HepG2 (cell line): ENCODE data around the gene P2RY6. TPM values are rescaled to one million over a fixed set of nuclear protein-coding genes. Genes with fewer than 3 reads are reported as not detected.

Source experiments
- AKAP8 ChIP-seq: sonication (generic); formaldehyde crosslinking; IDR thresholded peaks from 2 replicates; pipeline ENCODE4 v1.5.1; 2020; ENCODE audit warnings: mild to moderate bottlenecking, missing genetic modification reagents
- ASH2L ChIP-seq: fragments of 300-600, 200-600 bp; sonication (generic); IDR thresholded peaks from 2 replicates; pipeline ENCODE4 v1.7.0; 2017; ENCODE audit warnings: low read depth, mild to moderate bottlenecking, moderate library complexity, mixed read lengths, low read length; ENCODE audit not compliant: insufficient read length
- CEBPB ChIP-seq: IDR thresholded peaks from 2 replicates; pipeline ENCODE4 v1.6.1; 2011; ENCODE audit warnings: low read depth, low read length, improper control_type of control experiment, borderline replicate concordance
- EP300 ChIP-seq, 3 experiments: sonication (generic) in 1 of 3; formaldehyde crosslinking in 1 of 3; IDR thresholded peaks; 2 replicates each; pipeline versions ENCODE4 v1.5.1 to v1.6.1; 2011 to 2020; ENCODE audit warnings: low read depth in 2 of 3, low read length in 2 of 3, borderline replicate concordance in 1 of 3, improper control_type of control experiment in 1 of 3, mild to moderate bottlenecking in 1 of 3, missing genetic modification reagents in 1 of 3, moderate library complexity in 1 of 3
- ERF ChIP-seq: IDR thresholded peaks from 2 replicates; pipeline ENCODE4 v1.6.1; 2018; ENCODE audit warnings: missing biosample characterization, missing genetic modification reagents
- ESRRA ChIP-seq: sonication (generic); formaldehyde crosslinking; IDR thresholded peaks from 2 replicates; pipeline ENCODE4 v1.5.1; 2020; ENCODE audit warnings: mild to moderate bottlenecking, low read depth, missing genetic modification reagents
- HES4 ChIP-seq: sonication (generic); formaldehyde crosslinking; IDR thresholded peaks from 2 replicates; pipeline ENCODE4 v1.9.0; 2021; ENCODE audit warnings: mild to moderate bottlenecking, missing genetic modification reagents, borderline replicate concordance
- HIC2 ChIP-seq: sonication (generic); formaldehyde crosslinking; IDR thresholded peaks from 2 replicates; pipeline ENCODE4 v1.9.0; 2022; ENCODE audit warnings: low read depth, missing genetic modification reagents
- HOXA3 ChIP-seq: sonication (generic); formaldehyde crosslinking; IDR thresholded peaks from 2 replicates; pipeline ENCODE4 v1.5.0; 2020; ENCODE audit warnings: missing genetic modification reagents
- HOXA5 ChIP-seq: sonication (generic); formaldehyde crosslinking; IDR thresholded peaks from 2 replicates; pipeline ENCODE4 v1.4.0; 2020; ENCODE audit warnings: missing genetic modification reagents
- LCORL ChIP-seq, 2 experiments: fragments of 450-650 bp in 1 of 2; sonication (generic) in 1 of 2; formaldehyde crosslinking in 1 of 2; IDR thresholded peaks; 2 replicates each; pipeline versions ENCODE4 v1.5.0 to v1.6.1; 2017 to 2020; ENCODE audit warnings: antibody characterized with exemption in 1 of 2, missing genetic modification reagents in 1 of 2
- PCBP1 ChIP-seq: fragments of 200-400 bp; formaldehyde crosslinking; IDR thresholded peaks from 2 replicates; pipeline ENCODE4 v1.6.1; 2017; ENCODE audit warnings: mild to moderate bottlenecking, low read depth, low read length, borderline replicate concordance
- PHF21A ChIP-seq: sonication (generic); formaldehyde crosslinking; IDR thresholded peaks from 2 replicates; pipeline ENCODE4 v1.5.0; 2020; ENCODE audit warnings: mild to moderate bottlenecking, missing genetic modification reagents
- SMYD3 ChIP-seq: sonication (generic); formaldehyde crosslinking; IDR thresholded peaks from 2 replicates; pipeline ENCODE4 v1.8.1; 2023; ENCODE audit warnings: mild to moderate bottlenecking, missing genetic modification reagents
- SRY ChIP-seq: sonication (generic); formaldehyde crosslinking; IDR thresholded peaks from 2 replicates; pipeline ENCODE4 v1.8.0; 2022; ENCODE audit warnings: mild to moderate bottlenecking, missing genetic modification reagents
- TAF1 ChIP-seq: sonication (generic); formaldehyde crosslinking; IDR thresholded peaks from 2 replicates; pipeline ENCODE4 v1.4.0; 2020; ENCODE audit warnings: missing genetic modification reagents
- THAP11 ChIP-seq: IDR thresholded peaks from 2 replicates; pipeline ENCODE4 v1.6.1; 2016; ENCODE audit warnings: missing biosample characterization, missing genetic modification reagents
- TOPORS ChIP-seq: sonication (generic); formaldehyde crosslinking; IDR thresholded peaks from 2 replicates; pipeline ENCODE4 v1.8.0; 2023; ENCODE audit warnings: mild to moderate bottlenecking, missing genetic modification reagents
- ZGPAT ChIP-seq: IDR thresholded peaks from 2 replicates; pipeline ENCODE4 v1.6.1; 2016; ENCODE audit warnings: mild to moderate bottlenecking
- ZNF33B ChIP-seq: sonication (generic); formaldehyde crosslinking; IDR thresholded peaks from 2 replicates; pipeline ENCODE4 v1.5.1; 2020; ENCODE audit warnings: mild to moderate bottlenecking, missing genetic modification reagents
- ZNF382 ChIP-seq: sonication (generic); formaldehyde crosslinking; IDR thresholded peaks from 2 replicates; pipeline ENCODE4 v1.5.0; 2020; ENCODE audit warnings: missing genetic modification reagents, mild to moderate bottlenecking, borderline replicate concordance
- ZNF460 ChIP-seq: sonication (generic); formaldehyde crosslinking; IDR thresholded peaks from 2 replicates; pipeline ENCODE4 v1.5.1; 2020; ENCODE audit warnings: missing genetic modification reagents, mild to moderate bottlenecking, borderline replicate concordance
- ZNF770 ChIP-seq: sonication (generic); formaldehyde crosslinking; IDR thresholded peaks from 2 replicates; pipeline ENCODE4 v1.5.0; 2020; ENCODE audit warnings: mild to moderate bottlenecking, missing genetic modification reagents
- ZSCAN31 ChIP-seq: sonication (generic); formaldehyde crosslinking; IDR thresholded peaks from 2 replicates; pipeline ENCODE4 v1.5.0; 2020; ENCODE audit warnings: low read depth, mild to moderate bottlenecking, missing genetic modification reagents
- polyA plus RNA-seq, 8 experiments: library from polyadenylated mRNA; depleted of rRNA in 3 of 8; stranded (reverse) in 7 of 8; unstranded in 1 of 8; fragments of >200 nt; fragmentation: Illumina TruSeq in 4 of 8; extraction: Trizol in 4 of 8; gene quantifications; 2 replicates each; pipeline versions ENCODE4 v1.2.1 to v1.2.3, GENCODE V29; 2011 to 2016; ENCODE audit warnings: low read depth in 4 of 8, missing spikeins in 1 of 8, mixed read lengths in 1 of 8; ENCODE audit not compliant: insufficient read depth in 1 of 8
- total RNA-seq, 5 experiments: library from RNA; depleted of rRNA; stranded (reverse); fragments of >200 nt; fragmentation: Illumina TruSeq; extraction: Trizol; gene quantifications; 2 replicates each; pipeline ENCODE4 v1.2.3, GENCODE V29; 2016; ENCODE audit warnings: low read depth in 1 of 5

Gene P2RY6
- total and polyA plus RNA-seq, 2 of the 13 experiments (the other 11 are each of a cell fraction or from before 2014, with no cell fraction given): 0.09 to 0.29 TPM

- TF ChIP-seq ZGPAT (CRISPR knock-in tag) (peak; percentile 51), PCBP1 (0 out of 2 replicates have a peak, but pooled peaks have one; percentile 42), ZNF33B (CRISPR knock-in tag) (no peak), HOXA3 (CRISPR knock-in tag) (peak; percentile 55; the same call in 1 of the 2 replicates), CEBPB (no peak), ZSCAN31 (CRISPR knock-in tag) (peak; percentile 53; the same call in 1 of the 2 replicates), ZNF382 (CRISPR knock-in tag) (no peak), LCORL (IDR thresholded peaks at IDR 0.05) (no peak), LCORL (CRISPR knock-in tag; IDR thresholded peaks at IDR 0.05) (peak; percentile 96), ERF (CRISPR knock-in tag) (0 out of 2 replicates have a peak, but pooled peaks have one; percentile 56), HOXA5 (0 out of 2 replicates have a peak, but pooled peaks have one; percentile 38), ZNF460 (CRISPR knock-in tag) (0 out of 2 replicates have a peak, but pooled peaks have one; percentile 11), EP300 (IDR thresholded peaks at IDR 0.05; ENCODE audit: low read depth in 2 of 2, low read length in 2 of 2) (peak; percentile 46 to 90; a peak in 3 of 4 replicates), EP300 (CRISPR knock-in tag; IDR thresholded peaks at IDR 0.05; ENCODE audit: borderline replicate concordance) (peak; percentile 60), THAP11 (CRISPR knock-in tag) (peak; percentile 57), TAF1 (CRISPR knock-in tag) (no peak), ESRRA (CRISPR knock-in tag) (peak; percentile 68; the same call in 1 of the 2 replicates), HIC2 (peak; percentile 27; the same call in 1 of the 2 replicates), SMYD3 (CRISPR knock-in tag) (peak; percentile 69; the same call in 1 of the 2 replicates), TOPORS (CRISPR knock-in tag) (0 out of 2 replicates have a peak, but pooled peaks have one; percentile 59), ZNF770 (CRISPR knock-in tag) (peak; percentile 56), ASH2L (peak; percentile 96), SRY (CRISPR knock-in tag) (no peak), AKAP8 (CRISPR knock-in tag) (0 out of 2 replicates have a peak, but pooled peaks have one; percentile 53), PHF21A (CRISPR knock-in tag) (peak; percentile 76), HES4 (peak; percentile 63; the same call in 1 of the 2 replicates)
Observed at GRCh38 chr11:73331138-73331916, 59.2 kb downstream of the P2RY6 start (continued).
